OCI-LY1 (cell line): Measurements from ENCODE around the gene OGG1.
"Not testable (repeated sequence)": the region's sequence is repeated elsewhere in the genome, so short reads cannot be mapped to it uniquely, and the experiment has no call there.

ENCODE experiments used
- H2AFZ ChIP-seq: fragments of 200-600 bp; sonication (generic), shearing (Covaris generic); 2 replicates; pipeline ENCODE4 v1.6.0; 2014; ENCODE audit warnings: antibody characterized with exemption, mild to moderate bottlenecking, low read length
- H3F3A ChIP-seq: fragments of 200-600 bp; sonication (generic), shearing (Covaris generic); 2 replicates; pipeline ENCODE4 v1.6.0; 2014; ENCODE audit warnings: mild to moderate bottlenecking, antibody characterized with exemption, low read length, moderate library complexity; ENCODE audit not compliant: insufficient read depth
- H3K27ac ChIP-seq: fragments of 200-600 bp; sonication (generic); 2 replicates; pipeline ENCODE4 v1.5.1; 2014; ENCODE audit warnings: low read length, mixed run types, mild to moderate bottlenecking, low read depth; ENCODE audit not compliant: poor library complexity, severe bottlenecking
- H3K27me3 ChIP-seq: fragments of 200-600 bp; sonication (generic); 2 replicates; pipeline ENCODE4 v1.6.0; 2014; ENCODE audit warnings: antibody characterized with exemption, mild to moderate bottlenecking, low read length, moderate library complexity; ENCODE audit not compliant: insufficient read depth
- H3K36me3 ChIP-seq: fragments of 200-600 bp; sonication (generic); 2 replicates; pipeline ENCODE4 v1.6.1; 2014; ENCODE audit warnings: mild to moderate bottlenecking, antibody characterized with exemption, low read length, moderate library complexity, mixed read lengths; ENCODE audit not compliant: insufficient read depth
- H3K4me1 ChIP-seq: fragments of 200-600 bp; sonication (generic); 2 replicates; pipeline ENCODE4 v1.5.1; 2014; ENCODE audit warnings: mild to moderate bottlenecking, low read length, moderate library complexity; ENCODE audit not compliant: insufficient read depth, severe bottlenecking
- H3K4me2 ChIP-seq: fragments of 200-600 bp; sonication (generic), shearing (Covaris generic); 2 replicates; pipeline ENCODE4 v1.6.1; 2014; ENCODE audit warnings: low read length
- H3K4me3 ChIP-seq: fragments of 200-600 bp; sonication (generic); 2 replicates; pipeline ENCODE4 v1.5.1; 2014; ENCODE audit warnings: low read length, low read depth, mild to moderate bottlenecking, mixed read lengths; ENCODE audit not compliant: poor library complexity, severe bottlenecking
- H3K79me2 ChIP-seq: fragments of 200-600 bp; shearing (Covaris generic); 2 replicates; pipeline ENCODE4 v1.6.1; 2016; ENCODE audit warnings: mixed run types, low read length, mixed read lengths; ENCODE audit not compliant: insufficient read depth
- H3K9ac ChIP-seq: fragments of 200-600 bp; sonication (generic), shearing (Covaris generic); 2 replicates; pipeline ENCODE4 v1.6.1; 2014; ENCODE audit warnings: mild to moderate bottlenecking, low read length, mixed read lengths
- H3K9me2 ChIP-seq: fragments of 200-600 bp; sonication (generic), shearing (Covaris generic); 2 replicates; pipeline ENCODE4 v1.6.1; 2014; ENCODE audit warnings: low read depth, mild to moderate bottlenecking, low read length, mixed read lengths
- H3K9me3 ChIP-seq: fragments of 200-600 bp; shearing (Covaris generic); 2 replicates; pipeline ENCODE4 v1.6.1; 2014; ENCODE audit warnings: low read length, mixed read lengths
- H4K20me1 ChIP-seq: fragments of 200-600 bp; sonication (generic), shearing (Covaris generic); 2 replicates; pipeline ENCODE4 v1.6.0; 2016; ENCODE audit warnings: mild to moderate bottlenecking, low read length; ENCODE audit not compliant: insufficient read depth
- EZH2 ChIP-seq: fragments of 200-600 bp; sonication (generic), shearing (Covaris generic); IDR thresholded peaks from 2 replicates; pipeline ENCODE4 v1.8.0; 2017; ENCODE audit warnings: borderline replicate concordance, mixed run types, mild to moderate bottlenecking, antibody characterized with exemption, low read length, moderate library complexity, mixed read lengths
- TF ChIP-seq, protein P1 (sequence below): fragments of 200-600 bp; sonication (generic), shearing (Covaris generic); IDR thresholded peaks from 2 replicates; pipeline ENCODE4 v1.5.1; 2017; ENCODE audit warnings: mild to moderate bottlenecking, antibody characterized with exemption, low read length, moderate library complexity, mixed read lengths

OGG1 gene

DNA sequence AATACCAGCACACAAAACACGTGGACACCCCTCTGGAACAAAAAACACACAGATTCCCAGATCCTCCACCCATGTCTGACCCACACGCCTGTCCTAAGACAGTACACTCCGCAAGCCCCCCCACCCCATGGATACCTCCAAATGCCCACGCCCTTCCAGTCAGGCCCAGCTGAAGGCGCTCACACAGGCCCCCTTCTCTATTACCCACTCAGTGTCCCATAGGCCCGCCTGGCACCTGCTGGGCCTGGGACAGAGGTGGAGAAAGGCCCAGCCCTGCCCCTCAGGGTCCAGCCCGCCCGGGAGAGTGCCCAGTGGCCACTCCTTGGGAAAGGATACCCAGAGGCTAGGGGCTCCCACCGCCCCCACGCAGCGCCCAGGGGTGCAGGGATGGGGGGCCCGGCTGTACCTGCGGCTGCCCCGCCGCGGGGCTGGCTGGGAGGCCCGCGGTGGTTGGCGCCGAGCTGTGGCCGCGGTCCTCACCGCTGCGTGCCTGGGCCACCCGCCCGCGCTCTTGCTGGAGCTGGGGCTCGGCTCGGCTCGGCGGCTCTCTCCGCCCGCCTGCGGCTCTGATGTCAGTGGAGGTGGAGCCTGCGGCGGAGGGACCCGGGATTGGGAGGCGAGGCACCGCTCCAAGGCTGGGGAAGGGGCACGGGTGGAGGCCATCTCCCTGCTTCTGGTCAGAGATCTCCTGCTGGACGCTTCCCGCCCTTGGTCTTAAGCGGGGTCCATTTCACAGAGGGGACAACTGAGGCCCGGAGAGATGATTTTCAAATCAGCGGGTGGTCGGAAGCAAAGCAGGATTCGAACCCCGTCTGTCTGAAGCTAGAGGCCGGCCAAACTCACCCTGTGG, 19.9 kb downstream of the OGG1 start, which contains the start of gene CAMK1:
Gene CAMK1 (minus strand): TSS at position 522 of the 850 bp plus-strand sequence. CDS start 2,198 bp downstream, outside the sequence.
- Histone ChIP-seq H3F3A (0 out of 2 replicates have a peak, but pooled peaks cover 3% of the 10 kb centered on the region), H3K36me3 (no peaks in the 10 kb centered on the region), H2AFZ (no peak within 1 kb of the TSS), H4K20me1 (no peaks in the 10 kb centered on the region), H3K79me2 (no peaks in the 10 kb centered on the region), H3K27ac (no peak within 1 kb of the TSS), H3K9ac (no peak within 1 kb of the TSS; the same call in 1 of the 2 replicates), H3K4me2 (peak within 1 kb of the TSS; percentile 51; the same call in 1 of the 2 replicates), H3K9me3 (no peaks in the 10 kb centered on the region), H3K9me2 (no peaks in the 10 kb centered on the region), H3K27me3 (no peaks in the 10 kb centered on the region), H3K4me3 (peak within 1 kb of the TSS; percentile 23), H3K4me1 (peaks cover 8% of the 10 kb centered on the region)
- TF ChIP-seq, protein P1, sequence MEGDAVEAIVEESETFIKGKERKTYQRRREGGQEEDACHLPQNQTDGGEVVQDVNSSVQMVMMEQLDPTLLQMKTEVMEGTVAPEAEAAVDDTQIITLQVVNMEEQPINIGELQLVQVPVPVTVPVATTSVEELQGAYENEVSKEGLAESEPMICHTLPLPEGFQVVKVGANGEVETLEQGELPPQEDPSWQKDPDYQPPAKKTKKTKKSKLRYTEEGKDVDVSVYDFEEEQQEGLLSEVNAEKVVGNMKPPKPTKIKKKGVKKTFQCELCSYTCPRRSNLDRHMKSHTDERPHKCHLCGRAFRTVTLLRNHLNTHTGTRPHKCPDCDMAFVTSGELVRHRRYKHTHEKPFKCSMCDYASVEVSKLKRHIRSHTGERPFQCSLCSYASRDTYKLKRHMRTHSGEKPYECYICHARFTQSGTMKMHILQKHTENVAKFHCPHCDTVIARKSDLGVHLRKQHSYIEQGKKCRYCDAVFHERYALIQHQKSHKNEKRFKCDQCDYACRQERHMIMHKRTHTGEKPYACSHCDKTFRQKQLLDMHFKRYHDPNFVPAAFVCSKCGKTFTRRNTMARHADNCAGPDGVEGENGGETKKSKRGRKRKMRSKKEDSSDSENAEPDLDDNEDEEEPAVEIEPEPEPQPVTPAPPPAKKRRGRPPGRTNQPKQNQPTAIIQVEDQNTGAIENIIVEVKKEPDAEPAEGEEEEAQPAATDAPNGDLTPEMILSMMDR, result no peak

DNA sequence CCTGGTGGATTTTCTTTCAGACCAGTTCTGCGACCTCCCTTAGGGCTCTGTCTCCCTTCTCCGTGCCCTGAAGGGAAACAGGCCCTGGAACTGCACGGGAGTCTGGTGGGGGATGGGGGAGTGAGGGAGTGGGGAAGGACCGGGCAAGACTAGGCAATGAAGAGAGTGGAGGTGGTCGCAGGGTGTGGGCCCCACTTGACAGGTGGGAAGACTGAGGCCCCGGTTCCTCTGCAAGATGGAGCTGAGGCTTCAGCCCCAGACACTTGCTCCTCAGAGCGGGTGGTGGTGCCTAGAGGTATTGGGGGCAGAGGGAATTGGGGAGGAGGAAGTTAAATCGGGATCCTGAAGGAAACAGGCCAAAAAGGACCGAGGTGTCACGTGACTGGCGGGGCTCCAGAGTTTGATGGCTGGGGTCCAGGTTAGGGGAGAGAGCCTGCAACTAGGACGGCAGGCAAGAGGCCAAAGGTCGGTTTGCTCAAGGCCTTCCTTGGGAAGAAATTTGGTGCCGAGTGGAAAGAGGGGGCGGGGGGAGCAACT, 20.6 kb downstream of the OGG1 start:
- Histone ChIP-seq H3K27ac (no peak overlapping the region), H3K9me2 (no peaks in the 10 kb centered on the region), H3K79me2 (no peaks in the 10 kb centered on the region), H3K36me3 (no peaks in the 10 kb centered on the region), H4K20me1 (no peaks in the 10 kb centered on the region), H3K4me2 (peak overlapping the region; percentile 51; the same call in 1 of the 2 replicates), H3K27me3 (no peaks in the 10 kb centered on the region), H2AFZ (no peak overlapping the region), H3F3A (0 out of 2 replicates have a peak, but pooled peaks cover 3% of the 10 kb centered on the region), H3K9me3 (no peaks in the 10 kb centered on the region), H3K9ac (no peak overlapping the region), H3K4me3 (no peak overlapping the region), H3K4me1 (peaks cover 8% of the 10 kb centered on the region)
- TF ChIP-seq, protein P1, result no peak
- no peak for TF ChIP-seq EZH2

DNA sequence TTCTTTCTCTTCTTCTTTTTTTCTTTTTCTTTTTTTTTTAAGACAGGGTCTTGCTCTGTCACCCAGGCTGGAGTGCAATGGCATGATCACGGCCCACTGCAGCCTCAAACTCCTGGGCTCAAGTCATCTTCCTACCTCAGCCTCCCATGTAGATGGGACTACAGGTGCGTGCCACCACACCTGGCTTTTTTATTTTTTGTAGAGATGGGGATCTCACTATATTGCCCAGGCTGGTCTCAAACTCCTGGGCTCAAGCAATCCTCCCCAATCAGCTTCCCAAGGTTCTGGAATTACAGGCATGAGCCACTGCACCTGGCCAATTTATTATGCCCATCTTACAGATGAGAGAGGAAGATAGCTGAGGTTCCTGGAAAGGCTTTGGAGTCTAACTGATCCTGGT, 21.3 kb downstream of the OGG1 start:
- not testable (repeated sequence) for H3K27ac ChIP-seq, H4K20me1 ChIP-seq, H3K4me2 ChIP-seq, H3K27me3 ChIP-seq, H3K9me3 ChIP-seq, H3F3A ChIP-seq, H3K79me2 ChIP-seq, H3K4me3 ChIP-seq, H3K9ac ChIP-seq, H3K9me2 ChIP-seq, H3K4me1 ChIP-seq, H2AFZ ChIP-seq, H3K36me3 ChIP-seq
